HG03108 (cell line): ENCODE measurements around the gene HDAC10.
"Not testable (repeated sequence)": the region's sequence is repeated elsewhere in the genome, so short reads cannot be mapped to it uniquely, and the experiment has no call there.

ENCODE experiments used
- ATAC-seq: cut with Tn5 transposase; IDR thresholded peaks from one replicate; pipeline ENCODE4 v1.9.1; 2021; ENCODE audit warnings: moderate library complexity; ENCODE audit not compliant: unreplicated experiment

The HDAC10 gene

GRCh38 chr22:50285568-50286229, 34.6 kb upstream of the HDAC10 start:
- ATAC-seq = no peak

- no peak for ATAC-seq
These were observed 33.4 kb upstream of the HDAC10 start for GRCh38 chr22:50284479-50284878.

- ATAC-seq = no peak
These were observed 32.8 kb upstream of the HDAC10 start for GRCh38 chr22:50283821-50284220.

- no peak for ATAC-seq
These were observed 31.5 kb upstream of the HDAC10 start for GRCh38 chr22:50282361-50283155.

- no peak for ATAC-seq
These were observed 30.9 kb upstream of the HDAC10 start for GRCh38 chr22:50281957-50282356.

- ATAC-seq = no peak
These were observed 30.3 kb upstream of the HDAC10 start for GRCh38 chr22:50281384-50281760.

- no peak for ATAC-seq
These were observed 29.8 kb upstream of the HDAC10 start for GRCh38 chr22:50280708-50281383.

GRCh38 chr22:50280022-50280707, 29.1 kb upstream of the HDAC10 start:
- ATAC-seq = no peak

GRCh38 chr22:50278956-50279619, 28.0 kb upstream of the HDAC10 start:
- no peak for ATAC-seq

- no peak for ATAC-seq
These were observed 27.4 kb upstream of the HDAC10 start for GRCh38 chr22:50278461-50278860.

GRCh38 chr22:50277761-50278160, 26.7 kb upstream of the HDAC10 start:
- ATAC-seq = no peak

GRCh38 chr22:50276143-50276542, 25.1 kb upstream of the HDAC10 start:
- peak; percentile 42 for ATAC-seq

- ATAC-seq = no peak
These were observed 24.4 kb upstream of the HDAC10 start for GRCh38 chr22:50275181-50276055.

- no peak for ATAC-seq
These were observed 23.7 kb upstream of the HDAC10 start for GRCh38 chr22:50274771-50275170.

- no peak for ATAC-seq
These were observed 23.2 kb upstream of the HDAC10 start for GRCh38 chr22:50274311-50274710.

GRCh38 chr22:50273781-50274180, 22.7 kb upstream of the HDAC10 start:
- ATAC-seq = not testable (repeated sequence)

GRCh38 chr22:50273352-50273751, 22.3 kb upstream of the HDAC10 start:
- not testable (repeated sequence) for ATAC-seq

GRCh38 chr22:50272044-50272802, 21.2 kb upstream of the HDAC10 start:
- no peak for ATAC-seq

GRCh38 chr22:50271519-50271970, 20.5 kb upstream of the HDAC10 start:
- no peak for ATAC-seq
